Stimulated activated CD4-positive, alpha-beta T cell treated with anti-CD3 and anti-CD28 coated beads, Interleukin-1b, Interleukin-23, amount 100 ng/mL, for 24 hours (primary cell): Measurements from ENCODE around the gene ITGA6.

Experiments used
- DNase-seq, 4 experiments: peaks; one replicate each; pipeline ENCODE4 v3.0.0-alpha.2; 2020; ENCODE audit warnings: low read depth in 4 of 4, low spot score in 1 of 4

ITGA6 gene

GRCh38 chr2:172439911-172440310 lies 12.5 kb downstream of the ITGA6 start:
- DNase-seq: no peak

DNA sequence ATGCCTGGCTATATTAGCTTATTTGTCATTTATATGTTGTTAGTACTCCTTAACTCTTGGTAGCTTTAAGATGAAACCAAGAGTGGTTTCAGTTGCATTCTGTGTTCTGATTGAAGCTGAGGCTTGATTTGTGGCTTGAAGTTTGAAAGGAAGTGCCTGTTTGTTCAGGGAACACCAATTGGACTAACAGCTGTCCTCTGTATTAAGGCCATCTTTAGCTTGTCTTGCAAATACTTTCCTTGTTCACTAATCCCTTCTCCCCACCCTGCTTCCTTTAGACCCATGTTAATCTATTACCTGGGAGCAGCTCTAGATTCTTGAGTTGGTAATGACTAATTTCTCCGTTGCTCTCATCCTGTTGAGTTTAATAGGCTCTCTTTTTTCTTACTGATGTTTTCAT lies 13.4 kb downstream of the ITGA6 start:
- DNase-seq: no peak

GRCh38 chr2:172442072-172442895 lies 14.9 kb downstream of the ITGA6 start:
- peak in 2 of 4 experiments; percentile 48 to 55 for DNase-seq

GRCh38 chr2:172445851-172446250 lies 18.5 kb downstream of the ITGA6 start:
- DNase-seq: no peak

- no peak for DNase-seq
Measured at GRCh38 chr2:172446474-172447063, 19.2 kb downstream of the ITGA6 start.

GRCh38 chr2:172447811-172448493 lies 20.6 kb downstream of the ITGA6 start:
- no peak for DNase-seq

DNA sequence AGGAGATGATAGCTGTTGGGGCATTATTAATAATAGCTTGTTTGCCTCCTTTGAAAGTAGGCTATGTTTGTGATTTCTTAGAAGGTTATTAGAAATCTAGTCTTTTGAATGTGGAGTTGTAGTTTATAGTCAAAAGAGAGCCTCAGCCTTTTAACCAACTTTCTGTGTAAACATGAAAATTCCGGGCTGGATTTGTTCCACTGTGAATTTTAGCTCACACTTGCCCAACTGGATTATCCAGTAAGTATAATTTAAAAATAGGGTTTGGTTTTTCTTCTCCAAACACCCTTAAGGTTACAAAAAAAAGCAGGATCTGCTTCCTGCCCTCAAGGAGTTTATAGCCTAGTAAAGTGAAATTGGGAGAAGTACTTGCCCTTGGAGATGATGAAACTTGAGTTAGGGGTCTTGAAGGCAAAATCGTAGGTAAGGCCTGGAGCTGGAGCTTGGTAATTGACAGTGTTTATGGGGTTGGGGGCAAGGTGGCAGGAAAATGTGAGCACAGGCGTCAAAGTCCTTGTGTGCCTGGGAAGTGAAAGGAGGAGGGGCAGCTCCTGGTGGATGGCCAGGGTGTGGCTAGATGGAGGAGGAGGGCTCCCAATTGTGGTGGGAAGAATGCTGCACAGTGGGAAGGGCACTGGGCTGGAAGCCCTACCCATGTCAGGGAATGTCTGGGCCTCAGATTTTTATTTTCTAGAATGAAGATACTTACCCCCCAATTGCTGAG lies 21.3 kb downstream of the ITGA6 start:
- no peak for DNase-seq

DNA sequence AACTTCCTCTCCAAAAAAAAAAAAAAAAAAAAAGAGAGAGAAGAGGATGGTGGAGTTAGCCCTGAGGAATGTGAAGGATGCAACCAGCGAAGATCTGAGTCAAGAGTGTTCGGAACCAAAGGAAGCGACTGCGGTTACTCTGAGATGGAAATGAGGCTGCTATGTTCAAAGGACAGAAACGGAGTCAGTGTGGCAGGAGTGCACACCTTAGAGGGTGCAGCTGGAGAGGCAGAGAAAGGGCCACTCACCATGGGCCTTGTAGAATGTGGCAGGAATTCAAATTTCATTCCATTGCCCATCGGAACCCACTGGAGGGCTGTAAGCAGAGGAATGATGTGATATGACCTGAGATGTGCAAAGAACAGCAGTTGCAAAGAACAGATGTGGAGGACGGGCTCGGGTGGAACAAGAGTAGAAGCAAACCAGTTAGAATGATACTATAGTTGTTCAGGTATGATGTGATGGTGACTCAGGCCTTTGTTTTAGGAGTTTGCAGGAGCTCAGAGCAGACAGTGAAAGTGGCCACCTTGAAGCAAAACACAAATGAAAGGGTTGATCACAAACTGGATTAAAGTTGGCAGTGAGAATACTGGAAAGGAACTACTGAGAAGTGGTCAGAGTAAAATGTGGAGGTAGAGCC lies 22.6 kb downstream of the ITGA6 start:
- no peak for DNase-seq

DNA sequence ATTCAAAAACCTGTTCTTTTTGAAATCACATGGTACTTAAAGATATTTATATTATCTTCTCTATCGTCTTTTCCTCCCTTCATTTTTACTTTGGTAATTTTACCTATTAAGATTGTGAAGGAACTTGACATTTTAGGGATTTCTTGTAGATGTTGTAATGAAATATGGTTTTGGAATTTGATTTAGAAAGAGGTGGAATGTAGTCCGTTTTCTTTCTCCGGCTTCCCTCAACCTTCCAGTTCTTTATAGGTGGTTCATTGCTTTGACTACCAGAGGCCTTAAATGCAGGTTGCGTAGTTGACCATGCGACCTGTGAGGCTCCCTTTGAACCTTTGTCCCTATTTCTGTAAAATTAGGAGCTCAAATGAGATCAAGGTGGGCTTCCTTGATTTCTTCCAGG lies 24.5 kb downstream of the ITGA6 start:
- DNase-seq: no peak

GRCh38 chr2:172452845-172453244 lies 25.5 kb downstream of the ITGA6 start:
- DNase-seq: no peak

DNA sequence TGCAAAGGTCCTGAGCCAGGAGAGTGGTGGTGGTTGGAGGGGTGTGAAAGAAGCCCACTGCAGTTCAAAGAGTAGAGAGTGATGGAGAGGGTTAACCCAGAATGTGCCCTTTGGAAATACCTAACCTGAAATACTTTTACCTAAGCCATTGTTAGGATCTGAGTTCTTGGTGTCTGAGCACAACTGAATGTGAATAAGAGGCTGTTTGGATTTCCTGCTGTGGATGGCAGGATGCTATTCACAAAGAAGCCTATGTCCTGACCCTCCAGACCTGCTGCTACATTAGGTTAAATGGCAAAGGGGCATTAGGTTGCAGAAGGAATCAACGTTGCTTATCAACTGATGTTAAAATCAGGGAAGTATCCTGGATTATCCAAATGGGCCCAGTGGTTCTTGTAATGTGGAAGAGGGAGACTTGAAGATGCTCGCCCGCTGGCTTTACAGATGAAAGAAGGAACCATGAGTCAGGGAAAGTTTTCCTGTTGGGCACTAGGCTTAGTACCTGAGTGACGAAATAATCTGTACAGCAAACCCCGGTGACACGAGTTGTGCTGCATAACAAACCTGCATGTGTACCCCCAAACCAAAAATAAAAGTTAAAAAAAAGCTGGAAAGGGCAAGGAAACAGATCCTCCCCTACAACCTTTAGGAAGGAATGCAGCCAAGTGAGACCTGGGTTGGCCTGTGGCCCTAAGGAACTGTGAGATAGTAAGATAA lies 27.2 kb downstream of the ITGA6 start:
- no peak for DNase-seq

GRCh38 chr2:172455121-172455515 lies 27.7 kb downstream of the ITGA6 start:
- no peak for DNase-seq

GRCh38 chr2:172456002-172456401 lies 28.6 kb downstream of the ITGA6 start:
- DNase-seq: no peak

GRCh38 chr2:172457536-172457935 lies 30.1 kb downstream of the ITGA6 start:
- DNase-seq: no peak

GRCh38 chr2:172458561-172459124 lies 31.3 kb downstream of the ITGA6 start:
- no peak for DNase-seq

DNA sequence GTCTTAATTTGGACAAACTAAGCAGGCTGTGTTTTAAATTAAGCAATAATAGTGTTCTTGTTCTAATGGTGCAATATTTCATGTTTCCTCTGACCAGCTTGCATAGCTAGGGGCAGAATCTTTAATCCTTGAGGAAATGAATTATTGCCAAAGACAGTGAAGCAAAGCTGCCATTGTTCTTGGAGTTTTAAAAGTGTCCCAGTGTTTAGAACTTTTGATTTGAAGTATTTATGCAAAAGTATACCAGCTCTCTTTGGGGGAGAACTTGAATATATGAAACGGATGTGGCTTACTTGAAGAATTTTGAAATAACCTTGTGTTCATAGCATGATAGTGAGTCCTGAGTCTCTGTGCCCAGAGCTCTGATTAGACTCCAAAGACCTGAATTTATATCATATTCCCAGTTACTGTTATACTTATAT lies 33.4 kb downstream of the ITGA6 start:
- no peak for DNase-seq

DNA sequence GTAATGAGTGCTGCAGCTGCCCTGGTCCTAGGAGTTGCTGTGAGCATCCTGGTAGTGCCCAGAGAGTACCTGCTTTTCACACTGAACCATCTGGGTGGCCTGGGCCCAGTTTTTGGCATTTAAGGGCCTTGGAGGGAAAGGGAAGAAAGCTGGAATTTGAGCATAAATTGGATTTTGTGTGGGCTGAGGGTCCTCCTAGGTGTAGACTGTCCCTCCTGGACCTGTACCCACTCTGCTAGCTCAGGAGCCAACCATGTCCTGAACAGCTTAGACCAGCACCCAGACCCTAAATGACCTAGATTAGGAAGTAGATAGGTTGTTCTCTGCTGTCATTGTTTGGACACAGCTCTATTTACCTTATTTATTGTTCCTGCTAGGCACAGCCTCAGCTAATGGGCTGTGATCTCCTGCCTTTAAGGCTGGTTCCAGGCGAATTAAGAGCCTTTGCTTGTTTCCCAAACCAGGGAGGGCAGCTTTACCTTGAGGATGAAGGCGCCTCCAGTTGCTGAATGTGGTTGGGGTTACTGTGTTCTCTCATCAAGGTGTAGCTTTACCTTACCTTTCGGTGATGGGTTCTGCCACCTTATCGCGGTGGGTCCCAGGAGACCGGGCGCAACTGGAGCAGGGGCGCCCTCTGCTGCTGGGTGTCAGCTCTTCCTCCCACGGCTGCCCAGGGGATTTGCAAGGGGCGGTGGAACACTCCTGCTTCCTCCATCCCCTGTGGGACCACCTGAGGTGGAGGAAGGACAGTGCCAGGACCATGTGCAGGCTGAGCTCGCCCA lies 34.4 kb downstream of the ITGA6 start:
- peak; percentile 46 to 71 (median 65) for DNase-seq

DNA sequence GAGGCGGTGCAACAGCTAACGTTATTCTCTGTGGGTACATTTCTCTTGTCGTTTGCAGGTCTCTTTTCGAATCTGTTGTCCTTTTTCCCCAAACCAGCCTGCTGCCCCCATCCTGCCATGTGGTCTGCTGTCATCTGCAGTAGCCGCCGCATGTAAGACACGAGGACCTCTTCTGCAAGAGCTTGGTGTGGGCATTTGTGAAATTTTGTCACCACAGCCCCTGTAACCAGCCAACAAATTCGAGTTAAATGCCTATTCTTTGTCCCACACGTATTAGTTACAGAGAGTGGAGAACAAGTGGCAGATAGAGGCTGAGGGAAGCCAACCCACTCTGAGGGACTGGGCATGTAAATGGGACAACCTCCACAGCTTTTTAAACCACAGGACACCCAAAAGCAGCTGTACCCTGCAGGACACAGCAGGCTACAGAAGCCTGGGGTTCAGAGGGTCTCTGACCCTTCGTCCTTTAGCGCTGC lies 35.0 kb downstream of the ITGA6 start:
- DNase-seq: no peak

DNA sequence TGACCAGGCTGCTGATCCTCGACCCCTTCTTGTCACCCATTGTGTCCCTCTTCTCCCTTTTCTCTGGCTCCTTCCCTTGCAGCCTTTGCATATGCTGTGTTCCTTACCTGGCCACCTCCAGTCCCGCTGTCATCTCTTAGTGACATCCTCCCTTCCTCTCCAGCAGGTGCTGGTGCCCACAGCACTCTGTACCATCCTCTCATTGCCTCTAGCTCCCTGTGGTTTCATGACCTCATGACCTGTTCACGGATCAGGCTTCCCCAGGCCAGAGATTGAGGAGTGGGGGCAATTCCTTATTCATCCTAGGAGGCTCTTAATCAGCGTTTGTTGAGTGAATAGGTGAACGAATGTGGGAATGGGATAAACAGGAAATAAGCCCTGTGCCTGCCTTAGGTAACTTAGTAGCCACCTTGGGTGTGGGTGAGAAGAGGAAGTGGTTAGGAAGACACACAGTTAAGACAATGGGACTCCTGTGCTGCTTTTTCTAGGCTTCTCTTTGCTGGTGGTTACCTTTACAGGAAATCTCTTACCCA lies 35.5 kb downstream of the ITGA6 start:
- DNase-seq: no peak
